Measurements from ENCODE around the gene FYB1. TPM values are rescaled to one million over a fixed set of nuclear protein-coding genes. Genes with fewer than 3 reads are reported as not detected.

The FYB1 gene
- total RNA-seq, 1 donor from 2014 or later, result 0.55 TPM

- intact Hi-C loops (cut with micrococcal nuclease), result loop anchor here (1.0 to 10.0 kb wide), 6 partner anchors 67 to 354 kb away; no protein-coding TSS in a partner anchor
- H3K36me3 Mint-ChIP-seq (ENCODE audit: low read depth), result no peaks in the 10 kb centered on the region
Measured at GRCh38 chr5:39216631-39217030, 2.7 kb downstream of the FYB1 start.

GRCh38 chr5:39215857-39216256, 3.5 kb downstream of the FYB1 start:
- Mint-ChIP-seq H3K9me3 (no peaks in the 10 kb centered on the region), H3K4me1 (peaks cover 3% of the 10 kb centered on the region), H3K36me3 (ENCODE audit: low read depth) (no peaks in the 10 kb centered on the region), H3K4me3 (no peak overlapping the region), H3K27ac (no peak overlapping the region), H3K27me3 (peaks cover 5% of the 10 kb centered on the region)
- intact Hi-C loops (cut with micrococcal nuclease), result loop anchor here (2.0 to 10.0 kb wide), 3 partner anchors 67 to 221 kb away; no protein-coding TSS in a partner anchor
- ChIA-PET CTCF (interaction anchor here (0.9 to 4.9 kb wide), 6 partner anchors 14 to 332 kb away, joined by 3 to 90 read pairs (median 12); no protein-coding TSS in a partner anchor), POLR2A (no interaction called here)
- DNase-seq, result no peak
- TF ChIP-seq CTCF (IDR thresholded peaks at IDR 0.05), result no peak
- ATAC-seq (ENCODE audit: low read depth), result no peak

More at GRCh38 chr5:39216631-39217030, 2.7 kb downstream of the FYB1 start:
- DNase-seq, result no peak
- no peaks in the 10 kb centered on the region for H3K9me3 Mint-ChIP-seq
- TF ChIP-seq CTCF (IDR thresholded peaks at IDR 0.05), result no peak
- ATAC-seq (ENCODE audit: low read depth), result no peak
- ChIA-PET POLR2A (no interaction called here), CTCF (interaction anchor here (0.7 to 4.9 kb wide), 19 partner anchors 10 to 358 kb away, joined by 3 to 90 read pairs (median 5); no protein-coding TSS in a partner anchor)
- H3K27ac Mint-ChIP-seq, result no peak overlapping the region
- peaks cover 3% of the 10 kb centered on the region for H3K4me1 Mint-ChIP-seq
- H3K27me3 Mint-ChIP-seq, result peaks cover 5% of the 10 kb centered on the region
- no peak overlapping the region for H3K4me3 Mint-ChIP-seq

GRCh38 chr5:39214912-39215709, 4.3 kb downstream of the FYB1 start:
- ChIA-PET POLR2A (no interaction called here), CTCF (interaction anchor here (4.9 kb wide), 1 partner anchor 69 kb away, joined by 90 read pairs; no protein-coding TSS in a partner anchor)
- Mint-ChIP-seq H3K4me3 (no peak overlapping the region), H3K4me1 (peaks cover 8% of the 10 kb centered on the region), H3K9me3 (no peaks in the 10 kb centered on the region), H3K27ac (no peak overlapping the region), H3K36me3 (ENCODE audit: low read depth) (no peaks in the 10 kb centered on the region), H3K27me3 (peaks cover 10% of the 10 kb centered on the region)
- DNase-seq (no peak), ATAC-seq (ENCODE audit: low read depth) (no peak)
- intact Hi-C loops (cut with micrococcal nuclease), result loop anchor here (5.0 to 10.0 kb wide), 2 partner anchors 162 to 220 kb away; no protein-coding TSS in a partner anchor
- no peak for TF ChIP-seq CTCF (IDR thresholded peaks at IDR 0.05)

- CTCF ChIA-PET, result interaction anchor here (2.1 to 3.3 kb wide), 2 partner anchors 8 to 70 kb away, joined by 4 to 16 read pairs; no protein-coding TSS in a partner anchor
- intact Hi-C loops (cut with micrococcal nuclease), result loop anchor here (10.0 kb wide), 1 partner anchor 219 kb away; no protein-coding TSS in a partner anchor
- no peaks in the 10 kb centered on the region for H3K9me3 Mint-ChIP-seq
- no peak for DNase-seq
- H3K27ac Mint-ChIP-seq, result no peak overlapping the region
- TF ChIP-seq CTCF (IDR thresholded peaks at IDR 0.05), result no peak
- peaks cover 9% of the 10 kb centered on the region for H3K27me3 Mint-ChIP-seq
- no peaks in the 10 kb centered on the region for H3K36me3 Mint-ChIP-seq (ENCODE audit: low read depth)
- POLR2A ChIA-PET, result no interaction called here
- no peak for ATAC-seq (ENCODE audit: low read depth)
- H3K4me1 Mint-ChIP-seq, result peaks cover 14% of the 10 kb centered on the region
- H3K4me3 Mint-ChIP-seq, result no peak overlapping the region
Measured at GRCh38 chr5:39213447-39214207, 5.7 kb downstream of the FYB1 start.
